NCI-H2029 treated with DMSO at 0.1 percent for 48 hours (cell line): Measurements from ENCODE around the gene TSPOAP1.

ENCODE experiments used
- DNase-seq: peaks from one replicate; lab custom pipeline; 2025; lab: John Stamatoyannopoulos, UW

TSPOAP1 gene

DNA sequence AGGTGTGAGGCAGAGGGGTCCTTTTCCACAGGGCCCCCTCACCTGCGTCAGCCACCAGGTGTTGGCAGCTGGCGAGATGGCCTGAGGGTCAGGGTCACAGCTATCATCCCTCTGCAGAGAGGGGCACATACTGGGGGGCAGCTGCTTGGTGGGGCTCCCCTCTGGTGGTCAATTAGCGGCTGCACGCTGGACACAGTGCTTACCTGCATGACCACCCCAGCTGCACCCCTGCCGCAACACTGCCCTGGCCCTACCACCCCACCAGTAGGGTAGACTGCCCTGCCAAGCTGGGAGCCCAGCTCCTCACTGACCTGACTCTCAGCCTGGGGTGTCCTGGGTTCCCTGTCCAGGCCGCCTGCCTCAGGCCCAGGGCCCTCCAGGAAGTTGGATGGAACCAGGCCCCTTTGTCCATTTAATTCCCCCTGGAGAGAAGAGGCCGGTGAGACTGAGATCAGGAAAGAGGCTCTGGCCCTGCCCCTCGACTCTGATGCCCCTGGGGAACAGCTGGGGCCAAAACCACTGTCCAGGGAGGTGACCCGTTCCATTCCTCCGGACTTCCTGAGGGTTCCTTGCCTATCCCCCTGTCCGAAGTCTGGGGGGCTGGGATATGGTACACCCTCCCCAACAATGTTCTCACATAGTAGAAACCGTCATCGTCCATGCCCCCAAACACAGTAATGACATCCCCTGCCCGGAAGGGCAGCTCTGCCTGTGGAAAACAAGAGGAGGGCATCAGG lies 23.7 kb downstream of the TSPOAP1 start:
- no peak for DNase-seq

- DNase-seq, result no peak
Measured at GRCh38 chr17:58303971-58304749, 24.4 kb downstream of the TSPOAP1 start.

GRCh38 chr17:58302919-58303585 lies 25.5 kb downstream of the TSPOAP1 start:
- no peak for DNase-seq

GRCh38 chr17:58302171-58302918 lies 26.2 kb downstream of the TSPOAP1 start:
- no peak for DNase-seq

- DNase-seq, result no peak
Measured at GRCh38 chr17:58301504-58302150, 27.0 kb downstream of the TSPOAP1 start.

DNA sequence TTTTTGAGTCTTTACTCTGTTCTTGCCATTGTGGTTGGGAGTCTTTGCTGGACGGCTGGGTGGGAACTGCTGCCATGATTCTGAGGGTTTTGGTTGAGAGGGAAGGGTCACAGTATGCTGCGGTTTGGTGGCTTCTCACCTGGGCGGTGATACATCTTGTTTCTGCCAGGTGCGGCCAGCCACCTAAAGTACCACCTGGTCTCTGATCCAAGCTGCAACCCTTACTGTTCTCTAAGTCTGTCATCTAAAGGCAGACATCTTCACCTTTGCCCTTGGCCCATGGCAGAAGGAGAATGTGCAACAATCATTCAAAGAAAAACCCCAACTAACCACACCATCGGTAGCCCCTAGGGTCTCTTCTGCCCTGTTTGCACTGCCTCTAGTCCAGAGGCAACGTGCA lies 28.3 kb downstream of the TSPOAP1 start:
- no peak for DNase-seq

DNA sequence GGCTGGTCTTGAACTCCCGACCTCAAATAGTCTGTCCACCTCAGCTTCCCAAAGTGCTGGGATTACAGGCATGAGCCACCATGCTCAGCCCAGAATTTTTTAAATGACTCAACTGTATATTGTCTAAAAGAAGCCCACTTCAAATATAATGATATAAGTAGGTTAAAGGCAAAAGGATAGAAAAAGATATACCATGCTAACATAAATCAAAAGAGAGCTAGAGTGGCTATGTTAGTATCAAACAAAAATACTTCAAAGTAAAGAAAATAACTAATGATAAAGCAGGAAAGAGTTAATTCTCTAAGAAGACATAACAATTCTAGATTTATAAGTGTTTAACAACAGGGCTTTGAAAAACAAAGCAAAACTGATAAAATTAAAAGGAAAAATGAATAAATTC lies 34.6 kb downstream of the TSPOAP1 start:
- no peak for DNase-seq

- DNase-seq, result no peak
Measured at GRCh38 chr17:58291246-58291645, 37.3 kb downstream of the TSPOAP1 start.

DNA sequence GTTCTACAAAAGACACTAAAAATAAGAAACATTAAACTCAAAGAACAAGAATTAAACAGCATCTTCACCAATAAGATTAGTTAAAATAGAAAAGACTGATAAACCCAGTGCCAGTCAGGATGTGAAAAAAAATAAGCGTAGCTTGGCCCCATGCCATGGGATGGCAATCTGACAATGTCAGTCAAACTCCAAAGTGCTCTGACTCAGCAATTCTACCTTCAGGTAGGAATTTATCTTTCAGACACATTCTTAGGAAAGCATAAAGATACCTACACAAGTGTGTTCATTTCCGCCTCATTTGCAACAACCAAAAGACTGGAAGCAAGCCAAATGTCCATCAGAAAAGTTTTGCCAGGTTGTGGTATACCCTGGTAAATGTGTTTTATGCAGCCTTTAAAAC lies 38.7 kb downstream of the TSPOAP1 start:
- no peak for DNase-seq

DNA sequence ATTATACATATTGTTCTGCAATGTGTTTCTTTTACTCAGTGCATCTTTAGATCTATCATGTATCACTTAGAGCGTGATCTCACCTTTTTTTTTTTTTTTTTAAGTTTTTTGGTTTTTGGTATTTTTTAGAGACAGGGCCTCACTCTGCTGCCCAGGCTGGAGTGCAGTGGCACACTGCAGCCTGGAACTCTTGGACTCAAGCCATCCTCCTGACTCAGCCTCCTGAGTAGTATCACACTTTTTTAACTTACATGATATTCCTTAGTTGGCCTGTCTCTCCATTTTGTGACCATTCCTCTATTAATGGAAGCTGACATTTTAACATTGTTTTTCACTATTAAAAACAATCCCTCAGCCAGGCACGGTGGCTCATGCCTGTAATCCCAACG lies 43.2 kb downstream of the TSPOAP1 start:
- no peak for DNase-seq

DNA sequence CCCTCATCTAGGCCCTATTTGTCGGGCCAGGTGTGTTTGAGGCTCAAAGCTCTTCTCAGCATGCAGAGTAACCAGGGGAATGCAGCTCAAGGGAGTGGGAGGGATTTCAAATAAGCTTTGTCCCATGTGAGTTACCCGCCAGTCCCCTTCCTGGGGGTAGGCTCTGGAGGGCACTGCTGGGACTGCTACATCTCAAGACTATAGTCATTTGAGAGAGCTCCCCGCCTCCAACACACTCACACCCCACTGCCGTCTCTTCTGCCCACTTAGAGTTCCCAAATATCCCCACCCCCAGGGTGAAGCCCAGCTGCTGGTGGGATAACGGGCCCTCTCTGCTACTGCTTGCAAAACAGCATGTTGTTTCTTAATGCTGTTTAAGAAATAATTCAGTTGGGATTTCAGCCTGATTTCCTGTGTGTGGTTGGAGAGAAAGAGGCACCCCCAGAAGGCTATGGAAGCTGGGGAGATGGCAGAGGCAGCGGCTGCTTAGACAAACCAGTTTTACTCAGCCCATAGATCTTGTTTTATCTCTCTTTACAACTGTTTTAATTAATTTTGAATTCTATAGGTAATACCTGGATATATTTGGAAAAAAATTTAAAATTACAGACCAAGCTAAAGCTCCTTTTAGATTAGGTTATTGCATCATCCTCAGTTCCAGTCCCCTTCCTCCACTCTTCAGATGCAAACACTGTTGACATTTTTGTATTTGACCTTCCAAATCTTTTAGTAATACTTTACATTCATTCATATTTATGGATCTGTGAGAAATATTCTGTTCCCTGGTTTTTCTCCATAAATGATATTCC lies 43.8 kb downstream of the TSPOAP1 start:
- no peak for DNase-seq

DNA sequence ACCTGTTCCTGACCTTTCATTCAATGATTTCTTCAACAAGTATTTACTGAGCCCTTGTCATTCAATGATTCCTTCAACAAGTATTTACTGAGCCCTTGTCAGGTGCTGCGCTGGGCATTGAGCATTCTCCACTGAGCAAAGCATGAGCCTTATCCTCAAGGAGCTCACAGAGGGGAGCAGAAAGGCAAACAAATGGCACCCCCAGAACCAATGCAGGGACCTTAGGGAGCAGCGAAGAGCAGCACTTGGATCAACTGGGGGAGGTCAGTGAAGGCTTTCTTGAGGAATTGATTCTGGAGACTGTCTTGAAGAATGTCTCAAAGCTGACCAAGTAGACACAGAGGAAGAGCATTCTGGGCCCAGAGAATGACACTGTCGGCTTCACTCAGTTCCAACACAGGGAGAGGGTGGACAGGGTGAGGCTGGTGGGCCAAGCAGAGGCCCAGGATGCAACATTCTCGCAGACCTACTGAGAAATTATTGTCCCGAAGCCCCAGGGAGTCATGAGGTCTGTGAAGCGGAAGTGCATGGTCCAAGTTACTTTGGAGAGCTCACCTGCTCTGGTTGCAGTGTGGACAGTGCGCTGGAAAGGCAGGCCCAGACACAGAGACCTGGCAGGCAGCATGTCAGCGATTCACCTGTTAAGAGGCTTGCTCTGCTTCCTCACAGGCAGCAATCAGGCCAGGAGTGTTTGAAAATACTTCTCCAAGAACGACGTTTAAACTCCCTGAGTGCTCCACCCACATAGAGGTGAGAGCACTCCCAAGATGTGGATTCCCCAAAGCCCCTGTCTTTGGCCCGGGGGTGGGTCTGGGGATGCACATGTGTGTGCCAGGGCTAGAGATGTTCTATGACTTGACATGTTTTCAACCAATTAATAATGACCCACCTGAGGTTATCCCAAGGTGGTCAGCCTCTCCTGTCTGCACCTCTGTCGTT lies 44.7 kb downstream of the TSPOAP1 start:
- DNase-seq, result no peak

- no peak for DNase-seq
Measured at GRCh38 chr17:58282442-58282841, 46.2 kb downstream of the TSPOAP1 start.

DNA sequence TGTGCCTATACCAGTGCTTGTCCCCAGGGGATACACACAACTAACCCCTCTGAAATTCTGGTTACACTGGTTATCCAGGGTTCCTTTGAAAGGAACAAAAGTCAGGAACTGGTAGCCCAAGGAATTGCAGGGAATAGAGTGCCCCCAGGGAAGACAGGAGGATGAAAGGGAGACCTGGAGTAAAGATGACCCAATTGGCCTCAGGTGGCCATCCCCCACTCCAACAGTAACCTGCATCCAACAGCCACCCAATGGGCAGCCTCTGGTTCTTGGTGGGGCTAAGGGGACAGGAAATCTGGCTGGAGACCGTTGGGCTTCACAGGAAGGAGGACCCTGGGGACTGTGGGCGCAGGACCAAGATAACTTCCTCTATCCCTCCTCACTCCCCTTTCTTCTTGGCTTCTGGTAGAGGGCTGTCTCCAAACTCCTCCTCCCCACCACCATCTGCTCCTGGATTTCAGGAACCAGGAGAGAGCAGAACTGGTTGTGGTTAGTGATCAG lies 47.0 kb downstream of the TSPOAP1 start:
- no peak for DNase-seq

DNA sequence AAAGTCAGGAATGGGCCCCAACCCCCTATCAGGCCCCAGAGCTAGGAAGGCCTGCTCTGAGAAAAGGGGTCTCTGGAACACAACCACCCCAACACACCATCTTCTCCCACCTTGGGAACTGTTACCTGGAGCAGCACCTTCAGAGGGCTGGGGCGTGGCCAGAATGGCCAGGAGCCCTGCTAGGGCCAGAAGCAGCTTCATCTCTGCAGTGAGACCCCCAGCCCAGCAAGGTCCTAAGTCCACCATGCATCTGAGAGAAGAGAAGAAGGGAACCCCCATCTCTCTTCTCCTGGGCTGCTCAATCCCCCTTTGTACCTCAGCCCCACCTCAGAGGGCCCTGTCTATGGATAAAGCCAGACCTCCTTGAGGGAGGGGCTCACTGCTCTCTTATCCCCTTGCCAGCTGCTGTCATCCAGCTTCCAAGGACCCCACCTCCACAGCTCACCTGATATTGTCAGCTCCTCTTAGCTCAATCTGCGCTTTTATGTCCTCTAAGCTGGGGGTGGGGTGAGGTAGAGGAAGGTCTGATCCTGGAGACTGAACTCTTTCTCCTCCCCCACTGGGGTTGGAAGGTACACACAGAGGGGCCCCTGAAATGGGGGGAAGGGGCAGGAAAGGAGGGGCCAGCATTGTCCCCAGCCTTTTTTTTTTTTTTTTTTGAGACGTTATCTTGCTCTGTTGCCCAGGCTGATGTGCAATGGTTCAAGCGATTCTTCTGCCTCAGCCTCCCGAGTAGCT lies 47.9 kb downstream of the TSPOAP1 start, which contains the start of gene MPO:
Gene MPO (minus strand): TSS at position 456 of the 738 bp plus-strand sequence. CDS start 177 bp downstream, at position 279.
- DNase-seq, result no peak

DNA sequence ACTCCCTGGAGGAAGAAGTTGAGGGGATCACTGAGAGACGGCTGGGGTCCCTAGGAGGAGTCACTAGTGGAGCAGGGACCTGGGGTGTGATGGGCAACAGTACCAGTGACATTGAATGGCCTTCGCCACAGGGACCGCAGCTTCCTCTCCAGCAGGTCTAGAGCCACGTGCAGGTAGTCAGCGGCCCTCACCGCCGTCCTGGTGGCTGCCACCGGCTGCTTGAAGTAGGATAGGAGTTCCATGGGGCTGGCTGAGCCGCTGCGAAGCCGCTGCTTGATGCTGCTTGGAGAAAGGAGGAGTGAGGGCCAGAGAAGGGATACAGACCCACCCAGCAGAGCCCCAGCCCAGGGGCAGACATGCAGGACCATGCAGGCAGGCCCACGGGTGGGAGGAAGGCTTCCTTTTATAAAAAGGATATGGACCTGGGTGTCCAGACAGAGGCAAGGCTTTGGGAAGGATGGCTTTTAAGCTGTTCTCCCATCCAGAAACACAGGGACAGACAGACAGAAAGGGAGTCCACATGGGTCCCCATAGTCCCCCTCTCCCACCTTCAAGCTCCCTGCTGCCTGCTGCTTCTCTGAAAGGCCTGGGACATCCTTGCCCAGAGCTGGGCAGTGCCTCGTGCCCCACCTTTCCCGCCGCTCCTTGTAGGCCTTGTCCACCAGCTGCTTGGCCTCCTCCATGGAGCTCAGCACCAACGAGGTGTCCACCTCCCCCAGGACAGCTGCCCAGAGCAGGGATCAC lies 48.7 kb downstream of the TSPOAP1 start:
- DNase-seq, result no peak

DNA sequence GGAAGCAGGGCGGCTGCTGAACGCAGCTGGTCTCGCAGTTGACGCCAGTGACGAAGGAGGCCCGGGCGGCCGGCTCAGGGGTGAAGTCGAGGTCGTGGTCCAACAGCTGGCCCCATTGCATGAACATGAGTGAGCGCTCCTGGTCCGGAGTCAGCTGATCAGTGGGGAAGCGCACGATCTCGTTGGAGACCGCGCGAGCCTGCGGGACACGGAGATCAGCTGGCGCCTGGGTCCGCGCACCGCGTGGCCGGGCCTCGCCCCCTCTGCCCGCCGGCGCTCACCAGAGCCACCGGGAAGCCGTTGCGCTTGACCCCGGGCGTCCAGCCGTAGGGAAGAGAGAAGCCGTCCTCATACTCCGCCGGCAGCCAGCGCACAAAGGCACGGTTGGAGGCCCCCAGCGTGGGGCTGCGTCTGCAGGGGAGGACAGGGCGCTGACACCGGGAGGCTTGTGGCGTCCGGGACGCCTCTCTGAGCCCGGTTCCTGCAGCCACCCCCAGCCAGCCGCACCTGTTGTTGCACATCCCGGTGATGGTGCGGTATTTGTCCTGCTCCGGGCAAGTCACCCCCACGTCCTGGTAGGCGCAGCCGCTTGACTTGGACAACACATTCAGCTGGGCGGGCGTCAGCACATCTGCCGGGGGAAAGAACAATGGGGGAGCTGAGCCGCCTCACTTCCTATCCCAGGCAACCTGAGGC lies 49.4 kb downstream of the TSPOAP1 start:
- no peak for DNase-seq
